GM13976 (cell line): Measurements from ENCODE around the gene BRAP.
"Not testable (repeated sequence)": the region's sequence is repeated elsewhere in the genome, so short reads cannot be mapped to it uniquely, and the experiment has no call there.

Experiments used
- DNase-seq: peaks from one replicate; pipeline ENCODE4 v3.0.0; 2012; ENCODE audit warnings: low spot score
- in situ Hi-C: fragments of 300-500 bp; cut with MboI; formaldehyde crosslinking; loops from one replicate; pipeline ENCODE4 v1.12.0; 2022; ENCODE audit warnings: low sequenced_read_pairs, mixed read lengths, inconsistent platforms; ENCODE audit not compliant: unreplicated experiment
- TF ChIP-seq, protein P1 (sequence below): IDR thresholded peaks from 2 replicates; pipeline ENCODE4 v1.5.1; 2012; ENCODE audit warnings: borderline replicate concordance, mild to moderate bottlenecking; ENCODE audit not compliant: insufficient read depth; ENCODE audit errors: extremely low read depth, missing control alignments, control extremely low read depth

The BRAP gene, protein sequence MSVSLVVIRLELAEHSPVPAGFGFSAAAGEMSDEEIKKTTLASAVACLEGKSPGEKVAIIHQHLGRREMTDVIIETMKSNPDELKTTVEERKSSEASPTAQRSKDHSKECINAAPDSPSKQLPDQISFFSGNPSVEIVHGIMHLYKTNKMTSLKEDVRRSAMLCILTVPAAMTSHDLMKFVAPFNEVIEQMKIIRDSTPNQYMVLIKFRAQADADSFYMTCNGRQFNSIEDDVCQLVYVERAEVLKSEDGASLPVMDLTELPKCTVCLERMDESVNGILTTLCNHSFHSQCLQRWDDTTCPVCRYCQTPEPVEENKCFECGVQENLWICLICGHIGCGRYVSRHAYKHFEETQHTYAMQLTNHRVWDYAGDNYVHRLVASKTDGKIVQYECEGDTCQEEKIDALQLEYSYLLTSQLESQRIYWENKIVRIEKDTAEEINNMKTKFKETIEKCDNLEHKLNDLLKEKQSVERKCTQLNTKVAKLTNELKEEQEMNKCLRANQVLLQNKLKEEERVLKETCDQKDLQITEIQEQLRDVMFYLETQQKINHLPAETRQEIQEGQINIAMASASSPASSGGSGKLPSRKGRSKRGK

DNA sequence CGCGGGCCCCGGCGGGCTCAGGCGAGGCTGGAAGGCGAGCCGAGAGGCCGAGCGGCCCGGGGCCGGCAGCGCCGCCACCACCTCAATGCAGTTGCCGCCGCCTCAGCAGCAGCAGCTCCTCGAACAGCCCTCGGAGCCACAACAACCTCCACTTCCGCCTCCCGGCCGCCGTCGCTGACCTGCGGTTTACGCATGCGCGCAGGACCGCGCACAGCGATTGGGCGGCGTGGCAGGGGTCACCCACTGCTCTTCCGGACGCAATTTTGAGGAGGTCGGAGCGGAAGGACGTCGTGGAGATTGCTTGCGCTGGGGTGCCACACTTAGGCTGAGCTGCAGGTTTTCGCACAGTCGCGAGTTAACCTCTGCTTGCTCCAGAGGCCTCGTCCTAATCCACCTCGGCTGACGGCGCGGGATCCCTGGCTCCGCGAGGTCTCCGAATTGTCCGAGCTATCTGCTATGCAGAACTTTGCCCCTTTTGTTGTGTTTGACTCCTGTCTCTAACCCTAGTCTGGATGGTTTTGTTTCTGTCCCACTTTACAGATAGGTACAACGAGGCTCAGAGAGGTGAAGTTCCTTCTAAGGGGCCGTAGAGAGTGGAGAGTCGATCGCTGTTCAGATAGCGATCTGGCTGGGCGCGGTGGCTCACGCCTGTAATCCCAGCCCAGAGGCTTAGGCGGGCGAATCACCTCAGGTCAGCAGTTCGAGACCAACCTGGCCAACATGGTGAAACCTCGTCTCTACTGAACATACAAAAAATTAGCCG is at the start of gene BRAP, which contains the start of gene ACAD10:
BRAP (minus strand) TSS at position 146 of the 763 bp plus-strand sequence. CDS start 164 bp downstream, outside the sequence.
ACAD10 (plus strand) TSS at position 243 of the 763 bp plus-strand sequence. CDS start 6,657 bp downstream, outside the sequence.
- peak; percentile 99 for DNase-seq
- TF ChIP-seq, protein P1, sequence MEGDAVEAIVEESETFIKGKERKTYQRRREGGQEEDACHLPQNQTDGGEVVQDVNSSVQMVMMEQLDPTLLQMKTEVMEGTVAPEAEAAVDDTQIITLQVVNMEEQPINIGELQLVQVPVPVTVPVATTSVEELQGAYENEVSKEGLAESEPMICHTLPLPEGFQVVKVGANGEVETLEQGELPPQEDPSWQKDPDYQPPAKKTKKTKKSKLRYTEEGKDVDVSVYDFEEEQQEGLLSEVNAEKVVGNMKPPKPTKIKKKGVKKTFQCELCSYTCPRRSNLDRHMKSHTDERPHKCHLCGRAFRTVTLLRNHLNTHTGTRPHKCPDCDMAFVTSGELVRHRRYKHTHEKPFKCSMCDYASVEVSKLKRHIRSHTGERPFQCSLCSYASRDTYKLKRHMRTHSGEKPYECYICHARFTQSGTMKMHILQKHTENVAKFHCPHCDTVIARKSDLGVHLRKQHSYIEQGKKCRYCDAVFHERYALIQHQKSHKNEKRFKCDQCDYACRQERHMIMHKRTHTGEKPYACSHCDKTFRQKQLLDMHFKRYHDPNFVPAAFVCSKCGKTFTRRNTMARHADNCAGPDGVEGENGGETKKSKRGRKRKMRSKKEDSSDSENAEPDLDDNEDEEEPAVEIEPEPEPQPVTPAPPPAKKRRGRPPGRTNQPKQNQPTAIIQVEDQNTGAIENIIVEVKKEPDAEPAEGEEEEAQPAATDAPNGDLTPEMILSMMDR, result no peak
- in situ Hi-C loops, result no loop called here

DNA sequence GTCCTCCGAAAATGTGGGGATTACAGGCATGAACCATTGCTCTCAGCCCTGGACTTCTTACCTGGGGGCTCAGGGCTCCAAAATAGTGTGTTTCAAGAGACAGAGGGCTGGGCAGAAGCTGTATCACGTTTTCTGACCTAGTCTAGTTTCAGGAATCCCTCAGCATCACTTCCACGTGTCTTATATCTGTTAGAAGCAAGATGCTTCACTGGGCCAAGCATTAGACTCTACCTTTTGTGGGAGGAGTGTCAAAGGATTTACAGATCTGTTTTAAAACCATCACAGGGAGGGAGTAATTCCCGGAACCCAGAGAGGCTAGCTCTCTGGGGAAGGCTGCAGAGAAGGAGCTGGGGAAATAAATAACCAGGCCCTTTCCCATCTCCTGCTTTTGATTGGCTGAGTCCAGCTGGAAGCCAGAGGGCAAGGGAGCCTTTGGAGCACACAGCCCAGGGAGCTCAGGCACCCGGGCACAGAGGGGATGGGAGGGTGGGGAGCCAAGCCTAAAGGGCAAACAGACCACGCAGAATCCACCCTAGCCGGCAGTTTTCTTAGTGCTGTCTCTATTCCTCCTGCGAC is 47.7 kb upstream of the BRAP start:
- TF ChIP-seq, protein P1, result no peak
- in situ Hi-C loops, result no loop called here
- DNase-seq, result no peak

DNA sequence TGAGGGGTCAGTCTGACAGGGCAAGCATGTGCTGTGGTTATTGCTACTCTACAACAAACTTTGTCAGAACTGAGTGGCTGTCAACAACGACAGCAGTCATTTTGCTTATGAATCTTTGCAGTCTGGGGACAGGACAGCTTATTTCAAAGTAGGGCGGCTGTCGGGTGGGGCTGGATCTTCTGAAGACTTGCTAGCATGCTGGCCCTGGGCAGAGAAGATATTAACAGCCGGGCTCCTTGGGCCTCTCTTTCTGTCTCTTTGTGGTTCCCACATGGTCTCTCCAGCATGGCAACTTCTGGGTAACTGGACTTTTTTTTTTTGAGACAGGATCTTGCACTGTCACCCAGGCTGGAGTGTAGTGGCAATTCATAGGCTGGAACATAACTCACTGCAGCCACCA is 47.0 kb upstream of the BRAP start:
- TF ChIP-seq, protein P1, result no peak
- in situ Hi-C loops, result no loop called here
- no peak for DNase-seq

DNA sequence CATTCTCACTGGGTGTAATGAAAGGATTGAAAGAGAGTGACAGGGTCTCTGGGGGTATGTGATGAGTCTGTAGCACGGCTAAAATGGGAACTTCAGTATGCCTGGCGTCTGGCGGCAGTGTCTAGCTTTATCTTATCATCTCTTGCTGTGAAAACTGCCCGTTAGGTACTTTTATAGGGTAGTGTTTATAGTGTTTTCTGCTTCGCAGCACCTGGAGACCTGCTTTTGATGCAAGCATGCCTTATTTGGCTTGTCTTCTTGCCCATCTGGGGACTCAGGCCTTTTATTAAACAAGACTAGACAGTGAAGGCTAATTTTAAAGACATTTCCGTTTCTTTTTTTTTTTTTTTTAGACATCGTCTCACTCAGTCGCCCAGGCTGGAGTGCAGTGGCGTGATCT is 44.7 kb upstream of the BRAP start:
- in situ Hi-C loops, result no loop called here
- DNase-seq, result no peak
- TF ChIP-seq, protein P1, result no peak

DNA sequence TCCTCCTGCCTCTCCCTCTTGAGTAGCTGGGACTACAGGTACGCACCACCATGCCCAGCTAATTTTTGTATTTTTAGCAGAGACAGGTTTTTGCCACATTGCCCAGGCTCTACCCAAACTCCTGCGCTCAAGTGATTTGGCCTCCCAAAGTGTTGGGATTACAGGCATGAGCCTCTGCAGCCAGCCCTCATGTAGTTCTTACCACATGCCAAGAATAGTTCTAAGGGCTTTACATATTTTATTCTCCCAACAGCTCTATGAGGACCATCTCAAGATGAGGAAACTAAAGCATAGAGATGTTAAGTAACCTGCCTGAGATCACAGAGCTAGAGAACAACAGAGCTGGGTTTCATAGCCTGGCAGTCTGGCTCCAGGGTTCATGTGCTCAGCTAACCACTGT is 43.0 kb upstream of the BRAP start:
- DNase-seq, result no peak
- in situ Hi-C loops, result no loop called here

DNA sequence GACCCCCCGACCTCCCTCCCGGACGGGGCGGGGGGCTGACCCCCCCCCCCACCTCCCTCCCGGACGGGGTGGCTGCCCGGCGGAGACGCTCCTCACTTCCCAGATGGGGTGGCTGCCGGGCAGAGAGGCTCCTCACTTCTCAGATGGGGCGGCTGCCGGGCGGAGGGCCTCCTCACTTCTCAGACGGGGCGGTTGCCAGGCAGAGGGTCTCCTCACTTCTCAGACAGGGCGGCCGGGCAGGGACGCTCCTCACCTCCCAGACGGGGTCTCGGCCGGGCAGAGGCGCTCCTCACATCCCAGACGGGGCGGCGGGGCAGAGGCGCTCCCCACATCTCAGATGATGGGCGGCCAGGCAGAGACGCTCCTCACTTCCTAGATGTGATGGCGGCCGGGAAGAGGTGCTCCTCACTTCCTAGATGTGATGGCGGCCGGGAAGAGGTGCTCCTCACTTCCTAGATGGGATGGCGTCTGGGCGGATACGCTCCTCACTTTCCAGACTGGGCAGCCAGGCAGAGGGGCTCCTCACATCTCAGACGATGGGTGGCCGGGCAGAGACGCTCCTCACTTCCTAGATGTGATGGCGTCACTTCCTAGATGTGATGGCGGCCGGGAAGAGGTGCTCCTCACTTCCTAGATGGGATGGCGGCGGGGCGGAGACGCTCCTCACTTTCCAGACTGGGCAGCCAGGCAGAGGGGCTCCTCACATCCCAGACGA is 38.0 kb upstream of the BRAP start:
- in situ Hi-C loops, DNase-seq: not testable (repeated sequence)

More for the DNA sequence above, 43.0 kb upstream of the BRAP start:
- TF ChIP-seq, protein P1, result no peak
